22Rv1 (cell line): ENCODE measurements around the gene RAF1.

Experiments used
- CTCF ChIP-seq: fragments of 450-650 bp; IDR thresholded peaks from 2 replicates; pipeline ENCODE4 v1.5.1; 2017; ENCODE audit warnings: mild to moderate bottlenecking
- ZFX ChIP-seq: fragments of 450-650 bp; IDR thresholded peaks from 2 replicates; pipeline ENCODE4 v1.6.1; 2017; ENCODE audit warnings: antibody characterized with exemption, borderline replicate concordance

GRCh38 chr3:12593473-12593872, 70.4 kb downstream of the RAF1 start:
- TF ChIP-seq CTCF (no peak), ZFX (no peak)
